Esophagus squamous epithelium (tissue), 4 donors: ENCODE measurements around the gene DLK2.

Source experiments
- CTCF ChIP-seq, 6 experiments: fragments of 450-650 bp in 4 of 6; fragments of 200-600 bp in 2 of 6; sonication (generic) in 2 of 6; IDR thresholded peaks; one replicate each; pipeline ENCODE4 v1.5.1; 2016 to 2019; ENCODE audit warnings: antibody characterized with exemption in 6 of 6, mild to moderate bottlenecking in 4 of 6, moderate library complexity in 4 of 6
- POLR2A ChIP-seq, 4 donors: fragments of 450-650 bp; IDR thresholded peaks; one replicate each; pipeline ENCODE4 v1.6.1; 2017; ENCODE audit warnings: antibody characterized with exemption in 4 of 4, mild to moderate bottlenecking in 4 of 4, moderate library complexity in 3 of 4

DNA sequence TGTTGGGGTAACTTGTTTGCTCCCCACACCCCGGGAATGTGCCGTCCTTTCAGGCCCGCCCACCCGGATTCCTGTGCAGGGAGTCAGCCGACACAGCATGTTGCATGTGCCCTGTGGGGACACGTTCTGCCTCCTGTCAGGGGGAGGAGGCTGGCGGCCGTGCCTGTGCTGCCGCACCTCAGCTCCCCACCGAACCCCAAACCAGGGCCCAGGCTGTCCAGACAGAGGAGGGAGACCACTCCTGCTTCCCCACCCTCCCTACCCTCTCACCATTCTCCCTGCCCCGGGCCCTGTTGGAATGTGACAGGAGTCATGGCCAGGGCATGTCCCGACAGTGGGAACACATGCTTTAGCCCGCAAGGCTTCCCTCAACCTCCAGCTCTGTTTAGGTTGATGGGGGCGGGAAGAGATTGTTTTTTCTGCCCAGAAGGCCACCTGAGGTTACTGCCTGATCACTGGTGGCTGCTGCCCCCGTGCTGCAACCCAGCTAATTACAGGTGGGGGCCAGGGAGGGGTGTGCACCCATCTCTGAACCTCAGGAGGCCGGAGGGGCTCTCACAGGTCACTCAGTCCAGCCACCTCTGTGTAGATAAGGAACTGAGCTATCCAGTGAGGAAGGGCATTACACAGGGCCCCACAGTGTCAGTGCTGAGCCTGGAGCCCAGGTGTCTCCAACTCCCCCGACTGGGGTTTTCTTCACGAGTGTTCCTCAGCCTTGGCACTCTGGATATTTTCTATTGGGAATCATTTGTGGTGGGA is 41.2 kb upstream of the DLK2 start:
- TF ChIP-seq CTCF (IDR thresholded peaks at IDR 0.05), result peak in 5 of 6 experiments; percentile 45 to 72 (median 68)
- TF ChIP-seq POLR2A (IDR thresholded peaks at IDR 0.05), result peak in 1 of 4 donors; percentile 13
